ENCODE data around the gene STXBP5.

Gene STXBP5

DNA sequence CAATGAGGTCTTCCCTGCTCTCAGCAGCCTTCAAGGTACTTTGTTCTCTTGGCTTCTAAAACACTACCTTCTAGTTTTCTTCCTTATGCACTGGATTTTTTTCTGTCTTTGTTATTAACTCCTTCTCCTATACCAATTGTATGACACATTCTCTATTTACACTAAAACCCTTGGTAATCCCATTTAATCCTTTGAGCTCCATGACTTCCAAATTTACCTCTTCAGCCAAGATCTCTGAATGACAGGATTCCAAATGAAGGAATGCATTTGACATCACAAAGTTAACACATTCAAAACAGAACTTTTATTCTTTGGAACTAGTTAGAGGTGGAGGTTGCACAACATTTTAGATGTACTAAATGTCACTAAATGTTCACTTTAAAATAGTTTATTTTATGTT lies 217.7 kb downstream of the STXBP5 start:
- TF ChIP-seq EZH2 (IDR thresholded peaks at IDR 0.05; ENCODE audit: borderline replicate concordance, low read length), result no peak
- TF ChIP-seq, protein P1, sequence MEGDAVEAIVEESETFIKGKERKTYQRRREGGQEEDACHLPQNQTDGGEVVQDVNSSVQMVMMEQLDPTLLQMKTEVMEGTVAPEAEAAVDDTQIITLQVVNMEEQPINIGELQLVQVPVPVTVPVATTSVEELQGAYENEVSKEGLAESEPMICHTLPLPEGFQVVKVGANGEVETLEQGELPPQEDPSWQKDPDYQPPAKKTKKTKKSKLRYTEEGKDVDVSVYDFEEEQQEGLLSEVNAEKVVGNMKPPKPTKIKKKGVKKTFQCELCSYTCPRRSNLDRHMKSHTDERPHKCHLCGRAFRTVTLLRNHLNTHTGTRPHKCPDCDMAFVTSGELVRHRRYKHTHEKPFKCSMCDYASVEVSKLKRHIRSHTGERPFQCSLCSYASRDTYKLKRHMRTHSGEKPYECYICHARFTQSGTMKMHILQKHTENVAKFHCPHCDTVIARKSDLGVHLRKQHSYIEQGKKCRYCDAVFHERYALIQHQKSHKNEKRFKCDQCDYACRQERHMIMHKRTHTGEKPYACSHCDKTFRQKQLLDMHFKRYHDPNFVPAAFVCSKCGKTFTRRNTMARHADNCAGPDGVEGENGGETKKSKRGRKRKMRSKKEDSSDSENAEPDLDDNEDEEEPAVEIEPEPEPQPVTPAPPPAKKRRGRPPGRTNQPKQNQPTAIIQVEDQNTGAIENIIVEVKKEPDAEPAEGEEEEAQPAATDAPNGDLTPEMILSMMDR (IDR thresholded peaks at IDR 0.05; ENCODE audit: low read length), result no peak
- Histone ChIP-seq H4K20me1 (ENCODE audit: insufficient read depth, low read length) (no peaks in the 10 kb centered on the region), H3F3A (ENCODE audit: insufficient read depth, low read length) (no peaks in the 10 kb centered on the region), H3K79me2 (ENCODE audit: insufficient read depth, low read length) (no peaks in the 10 kb centered on the region), H3K4me2 (ENCODE audit: low read length) (no peak overlapping the region), H3K4me3 (ENCODE audit: low read depth, low read length, poor library complexity, severe bottlenecking) (no peak overlapping the region), H3K4me1 (ENCODE audit: insufficient read depth, low read length, severe bottlenecking) (no peaks in the 10 kb centered on the region), H3K9me2 (ENCODE audit: low read depth, low read length) (no peaks in the 10 kb centered on the region), H2AFZ (ENCODE audit: low read length) (no peak overlapping the region), H3K9me3 (ENCODE audit: low read length) (no peaks in the 10 kb centered on the region), H3K27me3 (ENCODE audit: insufficient read depth, low read length) (no peaks in the 10 kb centered on the region), H3K9ac (ENCODE audit: low read length) (no peak overlapping the region), H3K36me3 (ENCODE audit: insufficient read depth, low read length) (no peaks in the 10 kb centered on the region), H3K27ac (ENCODE audit: low read depth, low read length, poor library complexity, severe bottlenecking) (no peak overlapping the region)

DNA sequence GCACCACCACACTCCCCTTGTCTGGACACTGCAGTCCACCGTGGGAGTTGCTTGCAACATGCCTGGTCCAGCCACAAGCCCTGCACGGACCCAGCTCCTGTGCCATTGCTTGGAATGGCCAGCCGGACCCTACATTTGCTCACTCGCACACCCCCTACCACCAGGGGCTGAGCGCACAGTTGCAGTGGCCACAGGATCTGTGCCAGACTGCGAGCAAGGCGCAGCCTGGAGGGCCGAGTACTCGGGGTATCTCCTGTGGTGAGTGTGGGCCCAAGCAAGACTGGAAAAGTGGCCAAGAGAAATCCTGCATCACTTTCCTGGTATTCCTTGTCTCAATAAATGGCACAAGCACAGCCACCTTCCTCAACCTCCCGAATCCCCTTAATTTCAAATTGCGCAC lies 218.9 kb downstream of the STXBP5 start:
- no peak overlapping the region for H3K9ac ChIP-seq (ENCODE audit: low read length)
- H3K4me2 ChIP-seq (ENCODE audit: low read length), result no peak overlapping the region
- H3K9me3 ChIP-seq (ENCODE audit: low read length), result no peaks in the 10 kb centered on the region
- no peak overlapping the region for H3K4me3 ChIP-seq (ENCODE audit: low read depth, low read length, poor library complexity, severe bottlenecking)
- no peaks in the 10 kb centered on the region for H3K9me2 ChIP-seq (ENCODE audit: low read depth, low read length)
- no peak overlapping the region for H3K27ac ChIP-seq (ENCODE audit: low read depth, low read length, poor library complexity, severe bottlenecking)
- no peaks in the 10 kb centered on the region for H3K27me3 ChIP-seq (ENCODE audit: insufficient read depth, low read length)
- no peak overlapping the region for H2AFZ ChIP-seq (ENCODE audit: low read length)
- H3K36me3 ChIP-seq (ENCODE audit: insufficient read depth, low read length), result no peaks in the 10 kb centered on the region
- H3K4me1 ChIP-seq (ENCODE audit: insufficient read depth, low read length, severe bottlenecking), result no peaks in the 10 kb centered on the region
- no peaks in the 10 kb centered on the region for H3F3A ChIP-seq (ENCODE audit: insufficient read depth, low read length)
- no peaks in the 10 kb centered on the region for H4K20me1 ChIP-seq (ENCODE audit: insufficient read depth, low read length)
- H3K79me2 ChIP-seq (ENCODE audit: insufficient read depth, low read length), result no peaks in the 10 kb centered on the region
- no peak for TF ChIP-seq EZH2 (IDR thresholded peaks at IDR 0.05; ENCODE audit: borderline replicate concordance, low read length)
- TF ChIP-seq, protein P1 (IDR thresholded peaks at IDR 0.05; ENCODE audit: low read length), result no peak

DNA sequence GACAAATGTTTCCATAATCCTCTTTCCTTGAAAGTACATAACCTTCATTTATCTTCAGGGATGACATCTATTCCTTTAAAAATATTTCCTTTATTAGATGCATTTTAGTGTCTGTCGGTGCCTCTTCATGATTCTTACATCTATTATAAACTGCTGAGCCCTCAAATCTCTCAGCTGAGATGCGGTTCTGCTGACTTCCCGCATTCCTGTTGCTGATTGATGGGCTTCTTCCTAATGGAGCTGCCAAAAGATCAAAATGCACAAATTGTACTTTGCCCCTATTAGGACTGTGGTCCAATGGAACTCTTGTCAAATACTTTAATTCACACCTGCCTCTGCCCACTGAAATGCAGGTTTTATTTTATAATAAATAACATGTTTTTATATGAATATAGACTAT lies 225.6 kb downstream of the STXBP5 start:
- no peak overlapping the region for H3K27ac ChIP-seq (ENCODE audit: low read depth, low read length, poor library complexity, severe bottlenecking)
- H3K79me2 ChIP-seq (ENCODE audit: insufficient read depth, low read length), result no peaks in the 10 kb centered on the region
- H3K9me2 ChIP-seq (ENCODE audit: low read depth, low read length), result no peaks in the 10 kb centered on the region
- H3K4me2 ChIP-seq (ENCODE audit: low read length), result no peak overlapping the region
- H2AFZ ChIP-seq (ENCODE audit: low read length), result no peak overlapping the region
- no peaks in the 10 kb centered on the region for H3K36me3 ChIP-seq (ENCODE audit: insufficient read depth, low read length)
- H3K9me3 ChIP-seq (ENCODE audit: low read length), result no peaks in the 10 kb centered on the region
- no peak overlapping the region for H3K9ac ChIP-seq (ENCODE audit: low read length)
- no peak for TF ChIP-seq EZH2 (IDR thresholded peaks at IDR 0.05; ENCODE audit: borderline replicate concordance, low read length)
- TF ChIP-seq, protein P1 (IDR thresholded peaks at IDR 0.05; ENCODE audit: low read length), result no peak
- H3K4me3 ChIP-seq (ENCODE audit: low read depth, low read length, poor library complexity, severe bottlenecking), result no peak overlapping the region
- H3K4me1 ChIP-seq (ENCODE audit: insufficient read depth, low read length, severe bottlenecking), result no peaks in the 10 kb centered on the region
- no peaks in the 10 kb centered on the region for H3F3A ChIP-seq (ENCODE audit: insufficient read depth, low read length)
- H3K27me3 ChIP-seq (ENCODE audit: insufficient read depth, low read length), result no peaks in the 10 kb centered on the region
- no peaks in the 10 kb centered on the region for H4K20me1 ChIP-seq (ENCODE audit: insufficient read depth, low read length)
